ENCODE measurements around the gene CD163. TPM values are rescaled to one million over a fixed set of nuclear protein-coding genes. Genes with fewer than 3 reads are reported as not detected.

The CD163 gene
- total and polyA plus RNA-seq, 9 donors: 6.9 to 25.7 (median 17.5) TPM

- no CpG with 5 or more reads among the region's 4 CpGs for whole genome bisulfite sequencing (ENCODE audit: insufficient coverage)
- H3K27ac ChIP-seq (ENCODE audit: low read length): no peak overlapping the region
- peak; percentile 71 for DNase-seq
- H3K36me3 ChIP-seq (ENCODE audit: control insufficient read depth, insufficient read depth, low read length): no peaks in the 10 kb centered on the region
- no peaks in the 10 kb centered on the region for H3K9me3 ChIP-seq (replicated peaks; ENCODE audit: control insufficient read depth, low read depth, low read length)
- H3K4me1 ChIP-seq (ENCODE audit: control insufficient read depth, insufficient read depth, low read length): no peaks in the 10 kb centered on the region
- no peaks in the 10 kb centered on the region for H3K27me3 ChIP-seq (ENCODE audit: control insufficient read depth, insufficient read depth, low read length)
- no peak overlapping the region for H3K4me3 ChIP-seq (ENCODE audit: low read length)
Observed at GRCh38 chr12:7498809-7499208, 4.8 kb downstream of the CD163 start.

GRCh38 chr12:7497661-7498060, 5.9 kb downstream of the CD163 start:
- H3K9me3 ChIP-seq (replicated peaks; ENCODE audit: control insufficient read depth, low read depth, low read length): no peaks in the 10 kb centered on the region
- no peak overlapping the region for H3K4me3 ChIP-seq (ENCODE audit: low read length)
- WGBS (ENCODE audit: insufficient coverage): no CpG with 5 or more reads among the region's 3 CpGs
- DNase-seq: no peak
- no peaks in the 10 kb centered on the region for H3K27me3 ChIP-seq (ENCODE audit: control insufficient read depth, insufficient read depth, low read length)
- no peaks in the 10 kb centered on the region for H3K4me1 ChIP-seq (ENCODE audit: control insufficient read depth, insufficient read depth, low read length)
- H3K36me3 ChIP-seq (ENCODE audit: control insufficient read depth, insufficient read depth, low read length): no peaks in the 10 kb centered on the region
- no peak overlapping the region for H3K27ac ChIP-seq (ENCODE audit: low read length)

- Histone ChIP-seq H3K27ac (ENCODE audit: low read length) (no peak overlapping the region), H3K9me3 (replicated peaks; ENCODE audit: control insufficient read depth, low read depth, low read length) (no peaks in the 10 kb centered on the region), H3K27me3 (ENCODE audit: control insufficient read depth, insufficient read depth, low read length) (no peaks in the 10 kb centered on the region), H3K4me1 (ENCODE audit: control insufficient read depth, insufficient read depth, low read length) (no peaks in the 10 kb centered on the region), H3K36me3 (ENCODE audit: control insufficient read depth, insufficient read depth, low read length) (no peaks in the 10 kb centered on the region), H3K4me3 (ENCODE audit: low read length) (no peak overlapping the region)
- no CpG with 5 or more reads among the region's 4 CpGs for WGBS (ENCODE audit: insufficient coverage)
- no peak for DNase-seq
Observed at GRCh38 chr12:7496451-7496850, 7.1 kb downstream of the CD163 start.

- H3K4me1 ChIP-seq (ENCODE audit: control insufficient read depth, insufficient read depth, low read length): no peaks in the 10 kb centered on the region
- no peak overlapping the region for H3K4me3 ChIP-seq (ENCODE audit: low read length)
- H3K27me3 ChIP-seq (ENCODE audit: control insufficient read depth, insufficient read depth, low read length): no peaks in the 10 kb centered on the region
- no CpG with 5 or more reads among the region's 3 CpGs for WGBS (ENCODE audit: insufficient coverage)
- H3K36me3 ChIP-seq (ENCODE audit: control insufficient read depth, insufficient read depth, low read length): no peaks in the 10 kb centered on the region
- no peaks in the 10 kb centered on the region for H3K9me3 ChIP-seq (replicated peaks; ENCODE audit: control insufficient read depth, low read depth, low read length)
- no peak for DNase-seq
- H3K27ac ChIP-seq (ENCODE audit: low read length): no peak overlapping the region
Observed at GRCh38 chr12:7495136-7495535, 8.4 kb downstream of the CD163 start.

- H3K4me1 ChIP-seq (ENCODE audit: control insufficient read depth, insufficient read depth, low read length): no peaks in the 10 kb centered on the region
- WGBS (ENCODE audit: insufficient coverage): 100% methylated on average over 1 of the region's 3 CpGs
- no peaks in the 10 kb centered on the region for H3K36me3 ChIP-seq (ENCODE audit: control insufficient read depth, insufficient read depth, low read length)
- H3K27ac ChIP-seq (ENCODE audit: low read length): no peak overlapping the region
- DNase-seq: no peak
- H3K9me3 ChIP-seq (replicated peaks; ENCODE audit: control insufficient read depth, low read depth, low read length): no peaks in the 10 kb centered on the region
- no peak overlapping the region for H3K4me3 ChIP-seq (ENCODE audit: low read length)
- no peaks in the 10 kb centered on the region for H3K27me3 ChIP-seq (ENCODE audit: control insufficient read depth, insufficient read depth, low read length)
Observed at GRCh38 chr12:7493006-7493405, 10.6 kb downstream of the CD163 start.

- no peaks in the 10 kb centered on the region for H3K36me3 ChIP-seq (ENCODE audit: control insufficient read depth, insufficient read depth, low read length)
- H3K27ac ChIP-seq (ENCODE audit: low read length): no peak overlapping the region
- no peaks in the 10 kb centered on the region for H3K27me3 ChIP-seq (ENCODE audit: control insufficient read depth, insufficient read depth, low read length)
- H3K9me3 ChIP-seq (replicated peaks; ENCODE audit: control insufficient read depth, low read depth, low read length): no peaks in the 10 kb centered on the region
- no peak overlapping the region for H3K4me3 ChIP-seq (ENCODE audit: low read length)
- peak; percentile 4 for DNase-seq
- WGBS (ENCODE audit: insufficient coverage): 72% methylated on average over 4 of the region's 6 CpGs
- no peaks in the 10 kb centered on the region for H3K4me1 ChIP-seq (ENCODE audit: control insufficient read depth, insufficient read depth, low read length)
Observed at GRCh38 chr12:7486512-7486911, 17.1 kb downstream of the CD163 start.

GRCh38 chr12:7485095-7485494, 18.5 kb downstream of the CD163 start:
- DNase-seq: no peak
- Histone ChIP-seq H3K4me3 (ENCODE audit: low read length) (no peak overlapping the region), H3K4me1 (ENCODE audit: control insufficient read depth, insufficient read depth, low read length) (no peaks in the 10 kb centered on the region), H3K27me3 (ENCODE audit: control insufficient read depth, insufficient read depth, low read length) (no peaks in the 10 kb centered on the region), H3K27ac (ENCODE audit: low read length) (no peak overlapping the region), H3K36me3 (ENCODE audit: control insufficient read depth, insufficient read depth, low read length) (no peaks in the 10 kb centered on the region), H3K9me3 (replicated peaks; ENCODE audit: control insufficient read depth, low read depth, low read length) (no peaks in the 10 kb centered on the region)
- WGBS (ENCODE audit: insufficient coverage): 59% methylated on average over 2 of the region's 4 CpGs

- no peak for DNase-seq
- WGBS (ENCODE audit: insufficient coverage): 83% methylated on average over 3 of the region's 5 CpGs
- H3K36me3 ChIP-seq (ENCODE audit: control insufficient read depth, insufficient read depth, low read length): no peaks in the 10 kb centered on the region
Observed at GRCh38 chr12:7483343-7483742, 20.2 kb downstream of the CD163 start.

GRCh38 chr12:7479771-7480170, 23.8 kb downstream of the CD163 start:
- Histone ChIP-seq H3K27me3 (ENCODE audit: control insufficient read depth, insufficient read depth, low read length) (no peaks in the 10 kb centered on the region), H3K4me3 (ENCODE audit: low read length) (no peak overlapping the region), H3K4me1 (ENCODE audit: control insufficient read depth, insufficient read depth, low read length) (no peaks in the 10 kb centered on the region), H3K27ac (ENCODE audit: low read length) (no peak overlapping the region), H3K36me3 (ENCODE audit: control insufficient read depth, insufficient read depth, low read length) (no peaks in the 10 kb centered on the region), H3K9me3 (replicated peaks; ENCODE audit: control insufficient read depth, low read depth, low read length) (no peaks in the 10 kb centered on the region)
- peak; percentile 7 for DNase-seq
- WGBS (ENCODE audit: insufficient coverage): no CpG with 5 or more reads among the region's 1 CpG

More at GRCh38 chr12:7483343-7483742, 20.2 kb downstream of the CD163 start:
- Histone ChIP-seq H3K27me3 (ENCODE audit: control insufficient read depth, insufficient read depth, low read length) (no peaks in the 10 kb centered on the region), H3K9me3 (replicated peaks; ENCODE audit: control insufficient read depth, low read depth, low read length) (no peaks in the 10 kb centered on the region), H3K4me3 (ENCODE audit: low read length) (no peak overlapping the region), H3K4me1 (ENCODE audit: control insufficient read depth, insufficient read depth, low read length) (no peaks in the 10 kb centered on the region), H3K27ac (ENCODE audit: low read length) (no peak overlapping the region)

GRCh38 chr12:7472060-7472459, 31.5 kb downstream of the CD163 start:
- H3K27ac ChIP-seq (ENCODE audit: low read length): no peak overlapping the region
- DNase-seq: no peak
- 87% methylated on average over 5 of the region's 6 CpGs for WGBS (ENCODE audit: insufficient coverage)
- H3K9me3 ChIP-seq (replicated peaks; ENCODE audit: control insufficient read depth, low read depth, low read length): no peaks in the 10 kb centered on the region
- H3K27me3 ChIP-seq (ENCODE audit: control insufficient read depth, insufficient read depth, low read length): no peaks in the 10 kb centered on the region
- no peaks in the 10 kb centered on the region for H3K36me3 ChIP-seq (ENCODE audit: control insufficient read depth, insufficient read depth, low read length)
- no peaks in the 10 kb centered on the region for H3K4me1 ChIP-seq (ENCODE audit: control insufficient read depth, insufficient read depth, low read length)
- H3K4me3 ChIP-seq (ENCODE audit: low read length): no peak overlapping the region

Data from muscle of leg (tissue), 11 donors.